Articular chondrocyte of knee joint (primary cell): ENCODE data around the gene ITPRID2. TPM values are rescaled to one million over a fixed set of nuclear protein-coding genes. Genes with fewer than 3 reads are reported as not detected.

Experiments
- total RNA-seq: library from RNA; depleted of rRNA; stranded (reverse); fragments of >200 nt; gene quantifications from 2 replicates; pipeline ENCODE4 v1.2.3, GENCODE V29; 2012

Gene ITPRID2
- 328 and 340 TPM in 2 replicates for total RNA-seq

DNA sequence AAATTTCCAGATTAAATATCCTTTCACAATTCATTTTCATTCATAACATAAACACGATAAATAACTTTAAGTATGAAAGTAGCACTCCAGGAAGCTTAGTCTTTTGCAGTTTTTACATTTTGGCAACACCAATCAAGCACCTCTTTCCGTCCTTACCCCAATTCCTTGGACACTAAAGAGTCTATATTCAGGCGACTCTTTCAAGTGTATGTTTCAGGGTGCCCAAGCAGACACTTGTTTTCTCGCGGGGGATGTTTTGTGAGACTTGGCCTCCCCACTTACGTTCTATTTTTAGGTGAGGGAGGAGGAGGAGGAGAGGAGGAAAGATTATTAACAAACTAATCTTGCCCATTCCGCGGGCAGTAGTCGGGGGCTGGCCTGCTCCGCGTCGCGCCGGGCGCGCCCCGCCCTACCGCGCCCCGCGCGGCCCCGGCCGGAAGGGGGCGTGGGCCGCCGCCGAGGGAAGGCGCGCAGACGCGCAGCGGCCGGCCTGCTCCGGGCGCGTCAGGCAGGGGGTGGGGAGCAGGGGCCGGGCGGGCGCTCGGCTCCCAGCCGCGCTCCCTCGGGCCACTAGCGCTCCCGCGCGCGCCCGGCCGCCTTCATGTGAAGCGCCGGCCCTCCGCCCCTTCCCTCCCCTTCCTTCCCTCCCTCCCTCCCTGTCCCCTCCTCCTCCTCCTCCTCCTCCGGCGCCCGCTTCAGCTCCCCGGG lies at the start of gene ITPRID2:
TSS of gene ITPRID2 (plus strand) at position 473 of the 708 bp plus-strand sequence. CDS start 337 bp downstream, outside the sequence.

Other genes with a start within 250 kb of the ITPRID2 start
- gene CERKL, start 234.6 kb upstream of the ITPRID2 start, total RNA-seq, result 0.26 and 0.32 TPM in 2 replicates
- gene NEUROD1, start 211.2 kb upstream of the ITPRID2 start, total RNA-seq, result not detected in 2 replicates
- 2.2 and 3.8 TPM in 2 replicates for gene PPP1R1C, start 94.1 kb downstream of the ITPRID2 start, total RNA-seq